Panc1 (cell line): Measurements from ENCODE around the gene PLCD1.

Source experiments
- CTCF ChIP-seq: fragments of 450-650 bp; IDR thresholded peaks from 2 replicates; pipeline ENCODE4 v1.5.1; 2017; ENCODE audit warnings: mild to moderate bottlenecking
- POLR2AphosphoS5 ChIP-seq: IDR thresholded peaks from 2 replicates; pipeline ENCODE4 v1.6.1; 2012; ENCODE audit warnings: mild to moderate bottlenecking, low read depth, low read length, moderate library complexity

- no peak for TF ChIP-seq CTCF
- no peak for TF ChIP-seq POLR2AphosphoS5
Observed at GRCh38 chr3:38049358-38050126, 20.1 kb upstream of the PLCD1 start.
